Measurements from ENCODE around the gene EPHA6.
A peak's percentile ranks its signal among the peaks of the same experiment; 100 is the strongest.

EPHA6 gene

DNA sequence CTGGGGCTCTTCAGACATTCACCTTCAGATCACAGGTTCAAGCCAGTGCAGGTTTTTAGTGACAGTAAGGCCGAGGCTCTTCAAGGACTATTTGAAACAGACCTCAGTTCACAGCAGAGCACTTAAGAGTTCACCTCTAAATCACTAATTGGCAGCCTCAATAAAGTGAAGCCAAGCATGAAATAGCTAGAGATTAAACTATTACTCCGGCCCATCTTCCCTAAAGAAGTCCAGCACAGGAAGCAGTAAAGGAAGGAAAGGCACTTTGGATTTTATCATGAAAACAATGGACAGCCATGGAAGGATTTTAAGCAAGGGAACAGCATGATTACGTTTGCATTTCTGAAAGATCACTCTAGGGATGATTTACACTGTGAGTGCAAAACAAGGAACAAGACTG is 922.5 kb downstream of the EPHA6 start:
- no peak for TF ChIP-seq CTCF (IDR thresholded peaks at IDR 0.05)
- no peak overlapping the region for H3K4me3 ChIP-seq
- DNase-seq (ENCODE audit: low spot score), result no peak
- H3K27ac ChIP-seq, result no peak overlapping the region

DNA sequence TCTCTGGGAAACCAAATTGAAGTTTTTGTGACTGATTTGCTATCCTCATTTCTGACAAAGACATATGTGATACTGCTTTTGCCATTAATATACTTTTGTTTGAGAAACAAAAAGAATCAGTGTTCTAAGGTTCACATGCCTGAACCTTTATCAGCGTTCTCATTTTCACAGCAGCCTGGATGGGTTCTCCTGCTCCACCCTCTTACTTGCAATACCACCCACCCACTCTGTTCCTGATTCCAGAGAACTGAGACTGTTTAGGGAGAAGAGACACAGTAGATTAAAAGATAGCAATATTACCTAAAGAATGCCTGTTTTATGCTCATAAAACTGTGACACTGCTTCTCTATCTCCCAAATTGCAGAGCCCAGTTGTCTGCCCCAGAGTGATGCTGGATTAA is 924.4 kb downstream of the EPHA6 start:
- H3K27ac ChIP-seq, result no peak overlapping the region
- TF ChIP-seq CTCF (IDR thresholded peaks at IDR 0.05), result no peak
- DNase-seq (ENCODE audit: low spot score), result no peak

DNA sequence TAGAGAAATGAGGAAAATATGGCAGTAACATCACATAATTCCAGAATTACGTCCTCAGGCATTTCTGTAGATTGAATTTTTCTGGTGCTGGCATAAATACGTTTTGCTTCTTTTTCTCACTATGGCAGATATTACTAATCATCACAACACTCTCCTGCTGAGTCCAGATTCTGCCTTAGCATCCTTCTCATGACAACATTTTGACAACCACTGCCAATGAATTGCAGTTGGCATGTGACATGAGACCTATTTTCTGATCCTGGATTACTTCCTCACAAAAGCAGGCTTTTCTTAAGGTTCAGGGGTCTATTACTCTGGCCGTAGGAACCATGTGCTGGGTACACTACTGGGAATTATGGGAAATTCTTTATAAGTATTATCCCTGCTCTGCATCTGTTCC is 927.6 kb downstream of the EPHA6 start:
- TF ChIP-seq CTCF (IDR thresholded peaks at IDR 0.05), result no peak
- no peak overlapping the region for H3K27ac ChIP-seq
- no peak for DNase-seq (ENCODE audit: low spot score)

More for the DNA sequence above, 924.4 kb downstream of the EPHA6 start:
- H3K4me3 ChIP-seq, result no peak overlapping the region

DNA sequence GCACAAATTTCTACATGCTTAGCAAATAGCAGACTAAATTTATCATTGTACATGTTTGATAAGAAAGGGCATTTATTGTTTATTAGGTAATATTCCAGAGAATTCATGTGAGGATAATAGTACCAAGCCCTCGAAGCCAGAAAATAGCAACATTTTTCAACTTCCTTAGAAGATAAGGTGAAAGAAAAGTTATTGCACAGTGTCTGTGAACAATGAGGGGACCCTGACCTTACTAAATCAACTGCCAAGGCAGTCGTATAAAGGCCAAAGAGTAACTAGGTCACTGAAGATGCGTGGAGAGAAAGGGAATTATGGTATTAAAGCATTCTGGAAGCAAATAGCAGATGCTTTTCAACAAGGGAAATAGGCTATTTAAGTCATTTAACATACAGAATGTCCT is 929.9 kb downstream of the EPHA6 start:
- no peak for TF ChIP-seq CTCF (IDR thresholded peaks at IDR 0.05)
- DNase-seq (ENCODE audit: low spot score), result no peak
- no peak overlapping the region for H3K27ac ChIP-seq
- no peak overlapping the region for H3K4me3 ChIP-seq

More for the DNA sequence above, 927.6 kb downstream of the EPHA6 start:
- no peak overlapping the region for H3K4me3 ChIP-seq

DNA sequence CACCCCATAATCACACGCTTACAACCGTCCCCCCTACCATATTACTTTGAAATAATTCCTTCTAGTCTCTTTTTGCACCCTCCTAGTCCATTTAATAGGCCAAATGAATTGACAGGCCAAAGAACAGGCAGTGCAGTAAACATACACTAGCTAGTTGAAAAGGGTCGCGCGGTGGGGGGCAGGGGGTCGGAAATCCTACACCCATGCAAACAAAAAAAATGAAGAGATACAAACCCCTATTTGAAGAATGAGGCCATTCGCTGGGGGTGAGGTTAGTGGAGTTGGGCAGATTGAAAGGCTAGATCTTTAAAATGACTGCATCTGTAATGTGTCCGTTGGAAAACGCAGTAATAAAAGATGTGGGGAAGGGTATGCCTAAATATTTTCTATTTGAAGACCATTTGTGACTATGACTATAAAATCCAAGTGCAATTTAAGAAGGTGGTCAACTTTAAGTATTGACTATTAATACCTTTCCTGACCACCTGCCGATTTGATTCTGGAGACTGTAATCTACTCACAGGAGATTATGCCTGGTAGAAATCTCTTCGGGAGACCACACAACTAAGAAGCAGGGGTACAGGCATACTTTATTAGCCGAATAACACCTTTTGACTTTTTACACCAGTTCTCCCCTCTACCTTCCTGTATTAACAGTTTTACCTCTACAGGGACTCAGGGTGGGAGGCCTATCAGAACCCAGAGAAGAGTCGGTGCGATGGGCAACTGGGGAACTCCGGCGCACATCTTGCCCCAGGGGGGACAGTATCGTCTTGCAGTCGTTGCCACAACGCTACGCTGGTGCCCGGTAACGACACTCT is 949.4 kb downstream of the EPHA6 start:
- Histone ChIP-seq H3K27ac (peak overlapping the region; percentile 33 to 78), H3K4me3 (peak overlapping the region; percentile 90)
- no peak for TF ChIP-seq CTCF (IDR thresholded peaks at IDR 0.05)
- DNase-seq (ENCODE audit: low spot score), result no peak

GRCh38 chr3:97764407-97765238 is 950.2 kb downstream of the EPHA6 start, which contains the start of gene ARL6:
Gene ARL6, plus strand, starts transcription at chr3:97764758. Its CDS starts 3,350 bp downstream, at chr3:97768108.
- peak; percentile 89 for DNase-seq (ENCODE audit: low spot score)
- no peak for TF ChIP-seq CTCF (IDR thresholded peaks at IDR 0.05)
- Histone ChIP-seq H3K27ac (peak within 1 kb of the TSS; percentile 33 to 78), H3K4me3 (peak within 1 kb of the TSS; percentile 90)

Data from coronary artery (tissue), 2 donors.